Measurements from ENCODE around the gene CNOT4.

Gene CNOT4

DNA sequence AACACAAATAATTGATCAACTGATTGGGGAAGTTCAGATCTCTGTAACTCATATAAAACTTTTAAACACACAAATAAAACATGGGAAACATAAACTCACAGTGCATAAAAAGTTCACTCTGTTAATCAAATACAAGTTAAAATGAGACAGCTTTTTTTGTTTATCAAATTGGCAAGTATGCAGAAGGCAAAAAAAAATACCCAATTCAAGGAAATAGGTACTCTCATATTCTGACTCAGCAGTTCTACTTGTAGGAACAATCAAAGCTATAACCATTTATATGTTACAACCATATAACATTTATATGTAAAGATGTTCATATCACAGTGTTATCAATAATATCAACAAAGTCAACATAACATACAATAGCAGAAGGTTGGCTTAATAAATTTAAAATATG is 102.0 kb downstream of the CNOT4 start:
- TF ChIP-seq CTCF (conservative IDR thresholded peaks at IDR 0.05; ENCODE audit: low read depth, low read length) = no peak
- DNase-seq (ENCODE audit: low read depth) = no peak
- no peak overlapping the region for H3K4me3 ChIP-seq (ENCODE audit: low read length)

GRCh38 chr7:135406918-135407317 is 103.0 kb downstream of the CNOT4 start:
- DNase-seq (ENCODE audit: low read depth) = no peak
- no peak for TF ChIP-seq CTCF (conservative IDR thresholded peaks at IDR 0.05; ENCODE audit: low read depth, low read length)
- H3K4me3 ChIP-seq (ENCODE audit: low read length) = no peak overlapping the region

DNA sequence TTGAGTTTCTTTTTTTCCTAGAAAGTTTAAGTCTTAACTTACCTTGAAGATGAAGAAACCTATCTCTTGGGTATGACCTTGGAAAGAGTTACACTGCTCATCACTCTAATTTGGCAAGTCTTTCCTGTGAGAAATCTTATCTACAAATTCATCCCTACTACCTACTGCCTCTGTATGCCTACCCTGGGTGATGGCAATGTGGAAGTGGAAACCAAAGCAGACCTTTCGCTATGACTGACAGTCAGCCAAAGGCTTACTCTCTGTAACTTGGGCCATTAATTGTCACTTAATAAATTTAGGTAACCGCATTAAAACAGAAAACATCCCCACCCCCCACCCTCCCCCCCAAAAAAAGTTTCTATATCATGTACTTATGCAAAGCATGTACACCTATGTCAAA is 103.9 kb downstream of the CNOT4 start:
- no peak for DNase-seq (ENCODE audit: low read depth)
- no peak overlapping the region for H3K4me3 ChIP-seq (ENCODE audit: low read length)
- TF ChIP-seq CTCF (conservative IDR thresholded peaks at IDR 0.05; ENCODE audit: low read depth, low read length) = no peak

DNA sequence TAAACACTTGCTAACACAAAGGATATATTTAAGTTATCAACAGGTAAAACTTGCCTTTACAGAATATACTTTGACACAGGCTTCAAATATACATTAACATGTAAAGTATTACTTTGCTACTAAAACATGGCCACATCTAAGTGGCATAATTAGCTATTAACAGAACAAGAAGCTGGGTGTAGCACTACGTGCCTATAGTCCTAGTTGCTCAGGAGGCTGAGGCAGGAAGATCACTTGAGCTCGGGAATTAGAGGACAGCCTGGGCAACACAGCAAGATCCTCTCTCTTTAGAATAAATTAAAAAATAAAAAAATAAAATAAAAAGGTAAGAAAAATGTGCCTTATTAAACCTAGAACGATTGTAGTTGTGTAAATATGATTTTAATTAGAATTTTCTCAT is 106.6 kb downstream of the CNOT4 start:
- no peak overlapping the region for H3K4me3 ChIP-seq (ENCODE audit: low read length)
- DNase-seq (ENCODE audit: low read depth) = no peak
- no peak for TF ChIP-seq CTCF (conservative IDR thresholded peaks at IDR 0.05; ENCODE audit: low read depth, low read length)

- H3K4me3 ChIP-seq (ENCODE audit: low read length) = no peak overlapping the region
- DNase-seq (ENCODE audit: low read depth) = no peak
- TF ChIP-seq CTCF (conservative IDR thresholded peaks at IDR 0.05; ENCODE audit: low read depth, low read length) = no peak
Observed at GRCh38 chr7:135397689-135398088, 112.2 kb downstream of the CNOT4 start.

DNA sequence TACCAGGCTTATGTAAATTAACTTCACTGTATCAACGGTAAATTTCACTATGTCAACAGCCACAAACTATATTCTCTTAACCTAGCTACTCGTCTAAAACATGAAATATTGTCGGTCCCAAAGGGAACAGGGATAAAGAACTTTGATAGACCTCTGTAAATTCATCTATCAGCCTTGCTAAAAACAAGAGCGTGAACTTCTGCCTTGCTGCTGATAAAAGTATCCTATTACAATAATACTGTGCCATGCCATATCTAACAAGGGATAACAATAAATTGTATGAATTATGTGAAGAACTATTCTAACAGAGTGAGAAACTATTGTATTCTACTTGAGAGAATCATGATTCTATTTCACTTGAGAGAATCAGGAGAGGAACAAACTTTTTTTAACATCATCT is 117.2 kb downstream of the CNOT4 start:
- DNase-seq (ENCODE audit: low read depth) = no peak
- no peak overlapping the region for H3K4me3 ChIP-seq (ENCODE audit: low read length)
- no peak for TF ChIP-seq CTCF (conservative IDR thresholded peaks at IDR 0.05; ENCODE audit: low read depth, low read length)

GRCh38 chr7:135391514-135391913 is 118.4 kb downstream of the CNOT4 start:
- TF ChIP-seq CTCF (conservative IDR thresholded peaks at IDR 0.05; ENCODE audit: low read depth, low read length) = no peak
- no peak for DNase-seq (ENCODE audit: low read depth)

More at GRCh38 chr7:135391514-135391913, 118.4 kb downstream of the CNOT4 start:
- no peak overlapping the region for H3K4me3 ChIP-seq (ENCODE audit: low read length)
